Middle frontal gyrus (tissue), 1 donor: ENCODE data around the gene NCL.
"Not testable (repeated sequence)": the region's sequence is repeated elsewhere in the genome, so short reads cannot be mapped to it uniquely, and the experiment has no call there.

ENCODE experiments used
- DNase-seq: peaks from one replicate; pipeline ENCODE4 v3.0.0-alpha.2; 2015; ENCODE audit warnings: low spot score; ENCODE audit errors: extremely low spot score

NCL gene

DNA sequence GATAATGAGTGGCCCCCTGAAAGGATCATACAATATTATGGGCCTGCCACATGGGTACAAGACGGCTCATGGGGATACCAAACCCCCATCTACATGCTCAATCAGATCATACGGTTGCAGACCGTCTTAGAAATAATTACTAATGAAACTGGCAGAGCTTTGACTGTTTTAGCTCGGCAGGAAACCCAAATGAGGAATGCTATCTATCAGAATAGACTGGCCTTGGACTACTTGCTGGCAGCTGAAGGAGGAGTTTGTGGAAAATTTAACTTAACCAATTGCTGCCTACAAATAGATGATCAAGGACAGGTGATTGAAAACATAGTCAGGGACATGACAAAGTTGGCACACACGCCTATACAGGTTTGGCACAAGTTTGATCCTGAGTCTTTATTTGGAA lies 56.6 kb downstream of the NCL start:
- not testable (repeated sequence) for DNase-seq

- DNase-seq = not testable (repeated sequence)
These were observed 58.5 kb downstream of the NCL start for GRCh38 chr2:231405601-231406367.

DNA sequence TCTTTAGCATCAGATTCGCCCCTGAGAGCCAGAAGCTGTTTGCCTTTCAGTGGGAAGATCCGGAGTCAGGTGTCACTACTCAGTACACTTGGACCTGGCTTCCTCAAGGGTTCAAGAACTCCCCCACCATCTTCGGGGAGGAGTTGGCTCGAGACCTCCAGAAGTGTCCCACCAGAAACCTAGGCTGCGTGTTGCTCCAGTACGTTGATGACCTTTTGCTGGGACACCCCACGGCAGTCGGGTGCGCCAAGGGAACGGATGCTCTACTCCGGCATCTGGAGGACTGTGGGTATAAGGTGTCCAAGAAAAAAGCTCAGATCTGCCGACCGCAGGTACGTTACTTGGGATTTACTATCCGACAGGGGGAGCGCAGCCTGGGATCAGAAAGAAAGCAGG lies 60.1 kb downstream of the NCL start:
- DNase-seq = not testable (repeated sequence)
